HG02884 (cell line): Measurements from ENCODE around the gene C4B.
"Not testable (repeated sequence)": the region's sequence is repeated elsewhere in the genome, so short reads cannot be mapped to it uniquely, and the experiment has no call there.

ENCODE experiments used
- ATAC-seq: cut with Tn5 transposase; IDR thresholded peaks from one replicate; pipeline ENCODE4 v1.9.1; 2021; ENCODE audit warnings: mild to moderate bottlenecking, moderate library complexity; ENCODE audit not compliant: unreplicated experiment

C4B gene

GRCh38 chr6:32049736-32050135 is 35.1 kb downstream of the C4B start:
- ATAC-seq, result not testable (repeated sequence)

GRCh38 chr6:32050562-32050961 is 36.0 kb downstream of the C4B start:
- no peak for ATAC-seq

GRCh38 chr6:32052626-32053025 is 38.0 kb downstream of the C4B start:
- not testable (repeated sequence) for ATAC-seq

- not testable (repeated sequence) for ATAC-seq
Observed at GRCh38 chr6:32053314-32053713, 38.7 kb downstream of the C4B start.

- not testable (repeated sequence) for ATAC-seq
Observed at GRCh38 chr6:32055756-32056155, 41.2 kb downstream of the C4B start.

- no peak for ATAC-seq
Observed at GRCh38 chr6:32056254-32056653, 41.7 kb downstream of the C4B start.

- no peak for ATAC-seq
Observed at GRCh38 chr6:32057966-32058365, 43.4 kb downstream of the C4B start.

- ATAC-seq, result no peak
Observed at GRCh38 chr6:32058511-32058963, 43.9 kb downstream of the C4B start.

GRCh38 chr6:32060966-32061655 is 46.5 kb downstream of the C4B start:
- ATAC-seq, result no peak

- no peak for ATAC-seq
Observed at GRCh38 chr6:32064706-32065105, 50.1 kb downstream of the C4B start.

- not testable (repeated sequence) for ATAC-seq
Observed at GRCh38 chr6:32067521-32067920, 52.9 kb downstream of the C4B start.

- ATAC-seq, result not testable (repeated sequence)
Observed at GRCh38 chr6:32068315-32068714, 53.7 kb downstream of the C4B start.

GRCh38 chr6:32068867-32069266 is 54.3 kb downstream of the C4B start:
- ATAC-seq, result no peak

GRCh38 chr6:32069460-32069859 is 54.9 kb downstream of the C4B start:
- ATAC-seq, result no peak

- ATAC-seq, result no peak
Observed at GRCh38 chr6:32069878-32070515, 55.4 kb downstream of the C4B start.

GRCh38 chr6:32070814-32071543 is 56.4 kb downstream of the C4B start:
- ATAC-seq, result no peak

GRCh38 chr6:32073101-32073500 is 58.5 kb downstream of the C4B start:
- no peak for ATAC-seq

- ATAC-seq, result no peak
Observed at GRCh38 chr6:32073613-32074012, 59.0 kb downstream of the C4B start.

GRCh38 chr6:32074996-32075532 is 60.5 kb downstream of the C4B start:
- no peak for ATAC-seq

GRCh38 chr6:32075781-32076180 is 61.2 kb downstream of the C4B start:
- no peak for ATAC-seq

GRCh38 chr6:32076321-32076809 is 61.8 kb downstream of the C4B start:
- ATAC-seq, result no peak
